WERI-Rb-1 (cell line): ENCODE data around the gene CCDC124.
"Not testable (repeated sequence)": the region's sequence is repeated elsewhere in the genome, so short reads cannot be mapped to it uniquely, and the experiment has no call there.

Experiments used
- DNase-seq: peaks from one replicate; pipeline ENCODE4 v3.0.0-alpha.2; 2020
- H3K27ac ChIP-seq: fragments of 250-450 bp; sonication (Bioruptor Pico); 2 replicates; pipeline ENCODE4 v1.5.1; 2020; ENCODE audit warnings: mild to moderate bottlenecking, moderate library complexity
- H3K27me3 ChIP-seq: fragments of 250-450 bp; sonication (Bioruptor Pico); 2 replicates; pipeline ENCODE4 v1.5.1; 2021; ENCODE audit warnings: mild to moderate bottlenecking, low read depth, moderate library complexity; ENCODE audit not compliant: insufficient read depth, severe bottlenecking
- H3K36me3 ChIP-seq: fragments of 250-450 bp; sonication (Bioruptor Pico); 2 replicates; pipeline ENCODE4 v1.5.1; 2020; ENCODE audit warnings: mild to moderate bottlenecking, moderate library complexity
- H3K4me3 ChIP-seq: 2 replicates; pipeline ENCODE4 v1.5.1; 2011; ENCODE audit warnings: low read depth, mild to moderate bottlenecking, control low read depth, low read length
- H3K9me3 ChIP-seq: fragments of 250-450 bp; sonication (Bioruptor Pico); 2 replicates; pipeline ENCODE4 v1.5.1; 2021; ENCODE audit warnings: mild to moderate bottlenecking, moderate library complexity; ENCODE audit not compliant: severe bottlenecking
- TF ChIP-seq, protein P1 (sequence below): IDR thresholded peaks from 2 replicates; pipeline ENCODE4 v1.5.1; 2011; ENCODE audit warnings: low read depth, mild to moderate bottlenecking, control low read depth, inconsistent platforms, low read length

The CCDC124 gene

DNA sequence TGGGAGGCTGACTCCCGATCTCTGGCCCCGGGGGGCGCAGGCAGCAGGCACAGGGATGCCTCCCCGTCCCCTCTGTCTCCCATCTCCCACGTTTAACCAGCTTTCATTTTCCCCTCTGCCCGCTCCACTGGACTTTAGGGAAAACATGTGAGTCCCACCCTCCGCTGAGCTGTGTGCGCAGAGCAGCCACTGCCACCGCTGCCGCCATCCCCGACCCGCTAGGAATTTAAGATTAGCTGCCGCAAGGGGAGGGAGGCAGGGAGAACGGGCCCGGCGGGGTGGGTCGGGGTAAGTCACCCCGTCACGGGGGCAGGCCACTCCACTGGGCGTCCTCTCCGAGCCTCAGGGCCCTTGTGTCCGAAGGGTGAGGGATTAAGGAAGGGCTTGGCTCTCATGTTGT lies 49.6 kb downstream of the CCDC124 start:
- peaks cover 58% of the 10 kb centered on the region for H3K36me3 ChIP-seq
- H3K27me3 ChIP-seq = no peaks in the 10 kb centered on the region
- no peaks in the 10 kb centered on the region for H3K9me3 ChIP-seq
- H3K27ac ChIP-seq = no peak overlapping the region
- TF ChIP-seq, protein P1, sequence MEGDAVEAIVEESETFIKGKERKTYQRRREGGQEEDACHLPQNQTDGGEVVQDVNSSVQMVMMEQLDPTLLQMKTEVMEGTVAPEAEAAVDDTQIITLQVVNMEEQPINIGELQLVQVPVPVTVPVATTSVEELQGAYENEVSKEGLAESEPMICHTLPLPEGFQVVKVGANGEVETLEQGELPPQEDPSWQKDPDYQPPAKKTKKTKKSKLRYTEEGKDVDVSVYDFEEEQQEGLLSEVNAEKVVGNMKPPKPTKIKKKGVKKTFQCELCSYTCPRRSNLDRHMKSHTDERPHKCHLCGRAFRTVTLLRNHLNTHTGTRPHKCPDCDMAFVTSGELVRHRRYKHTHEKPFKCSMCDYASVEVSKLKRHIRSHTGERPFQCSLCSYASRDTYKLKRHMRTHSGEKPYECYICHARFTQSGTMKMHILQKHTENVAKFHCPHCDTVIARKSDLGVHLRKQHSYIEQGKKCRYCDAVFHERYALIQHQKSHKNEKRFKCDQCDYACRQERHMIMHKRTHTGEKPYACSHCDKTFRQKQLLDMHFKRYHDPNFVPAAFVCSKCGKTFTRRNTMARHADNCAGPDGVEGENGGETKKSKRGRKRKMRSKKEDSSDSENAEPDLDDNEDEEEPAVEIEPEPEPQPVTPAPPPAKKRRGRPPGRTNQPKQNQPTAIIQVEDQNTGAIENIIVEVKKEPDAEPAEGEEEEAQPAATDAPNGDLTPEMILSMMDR = no peak
- no peak for DNase-seq
- no peak overlapping the region for H3K4me3 ChIP-seq

DNA sequence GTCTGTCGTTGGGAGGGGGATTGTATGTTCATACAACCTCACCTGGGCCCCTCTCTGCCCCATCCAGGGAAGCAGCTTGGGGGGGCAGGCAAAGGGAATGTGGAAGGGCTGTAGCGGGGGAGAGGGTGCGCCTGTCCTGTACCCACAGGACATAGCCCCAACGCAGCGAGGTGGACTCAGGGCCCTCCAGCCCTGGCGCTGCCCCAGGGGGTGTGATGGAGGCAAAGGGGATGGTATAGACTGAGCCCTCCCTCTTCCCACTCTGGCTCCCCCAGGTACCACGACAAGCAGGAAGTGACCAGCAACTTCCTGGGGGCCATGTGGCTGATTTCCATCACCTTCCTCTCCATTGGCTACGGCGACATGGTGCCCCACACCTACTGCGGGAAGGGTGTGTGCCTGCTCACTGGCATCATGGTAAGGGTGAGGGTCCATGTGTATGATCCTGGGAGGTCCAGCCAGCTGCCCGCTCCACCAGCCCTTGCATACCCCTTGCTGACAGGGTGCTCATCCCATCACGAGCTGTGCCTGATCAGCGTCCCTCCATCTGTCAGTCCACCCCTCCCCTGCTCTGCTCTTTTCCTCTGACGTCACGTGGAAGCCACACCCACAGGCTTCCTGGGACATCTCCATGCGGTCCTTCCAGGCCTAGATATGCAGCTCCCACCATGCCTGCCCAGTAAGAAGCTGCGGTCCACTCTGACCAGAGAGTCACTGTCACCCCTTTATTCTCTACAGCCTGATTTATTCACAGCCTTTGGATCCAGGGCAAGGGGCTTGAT lies 52.4 kb downstream of the CCDC124 start:
- TF ChIP-seq, protein P1 = no peak
- Histone ChIP-seq H3K36me3 (peaks cover 71% of the 10 kb centered on the region), H3K4me3 (no peak overlapping the region), H3K27me3 (no peaks in the 10 kb centered on the region), H3K27ac (no peak overlapping the region), H3K9me3 (no peaks in the 10 kb centered on the region)
- no peak for DNase-seq

DNA sequence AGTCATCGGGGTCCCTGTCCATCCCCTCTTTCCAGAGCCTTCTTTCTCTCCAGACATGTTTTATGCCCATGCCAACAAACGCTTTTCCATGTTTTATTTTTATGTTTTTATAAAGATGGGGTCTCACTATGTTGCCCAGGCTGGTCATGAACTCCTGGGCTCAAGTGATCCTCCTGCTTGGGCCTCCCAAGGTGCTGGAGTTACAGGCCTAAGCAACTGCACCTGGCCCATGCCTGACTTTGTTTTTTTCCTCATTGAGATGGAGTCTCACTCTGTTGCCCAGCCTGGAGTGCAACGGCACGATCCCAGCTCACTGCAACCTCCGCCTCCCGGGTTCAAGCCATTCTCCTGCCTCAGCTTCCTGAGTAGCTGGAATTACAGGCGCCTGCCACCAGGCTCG lies 53.8 kb downstream of the CCDC124 start:
- H3K36me3 ChIP-seq = peaks cover 68% of the 10 kb centered on the region
- H3K4me3 ChIP-seq, H3K27me3 ChIP-seq, H3K27ac ChIP-seq, DNase-seq, H3K9me3 ChIP-seq: not testable (repeated sequence)

DNA sequence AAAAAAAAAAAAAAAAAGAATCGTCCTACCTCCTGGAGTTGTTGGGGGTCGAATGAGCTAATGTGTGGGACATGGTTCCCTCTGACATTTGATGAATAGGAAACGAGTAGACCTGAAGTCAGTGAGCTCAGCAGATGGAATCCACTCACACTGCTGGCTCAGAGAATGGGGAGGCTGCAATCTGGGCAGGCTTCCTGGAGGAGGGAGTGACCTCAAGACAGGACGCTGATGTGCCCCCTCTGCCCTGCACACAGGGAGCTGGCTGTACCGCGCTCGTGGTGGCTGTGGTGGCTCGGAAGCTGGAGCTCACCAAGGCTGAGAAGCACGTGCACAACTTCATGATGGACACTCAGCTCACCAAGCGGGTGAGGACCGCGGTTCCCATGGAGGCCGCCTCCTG lies 55.3 kb downstream of the CCDC124 start:
- Histone ChIP-seq H3K27ac (no peak overlapping the region), H3K9me3 (no peaks in the 10 kb centered on the region), H3K4me3 (no peak overlapping the region), H3K27me3 (no peaks in the 10 kb centered on the region), H3K36me3 (peaks cover 67% of the 10 kb centered on the region)
- no peak for DNase-seq
- TF ChIP-seq, protein P1 = no peak

DNA sequence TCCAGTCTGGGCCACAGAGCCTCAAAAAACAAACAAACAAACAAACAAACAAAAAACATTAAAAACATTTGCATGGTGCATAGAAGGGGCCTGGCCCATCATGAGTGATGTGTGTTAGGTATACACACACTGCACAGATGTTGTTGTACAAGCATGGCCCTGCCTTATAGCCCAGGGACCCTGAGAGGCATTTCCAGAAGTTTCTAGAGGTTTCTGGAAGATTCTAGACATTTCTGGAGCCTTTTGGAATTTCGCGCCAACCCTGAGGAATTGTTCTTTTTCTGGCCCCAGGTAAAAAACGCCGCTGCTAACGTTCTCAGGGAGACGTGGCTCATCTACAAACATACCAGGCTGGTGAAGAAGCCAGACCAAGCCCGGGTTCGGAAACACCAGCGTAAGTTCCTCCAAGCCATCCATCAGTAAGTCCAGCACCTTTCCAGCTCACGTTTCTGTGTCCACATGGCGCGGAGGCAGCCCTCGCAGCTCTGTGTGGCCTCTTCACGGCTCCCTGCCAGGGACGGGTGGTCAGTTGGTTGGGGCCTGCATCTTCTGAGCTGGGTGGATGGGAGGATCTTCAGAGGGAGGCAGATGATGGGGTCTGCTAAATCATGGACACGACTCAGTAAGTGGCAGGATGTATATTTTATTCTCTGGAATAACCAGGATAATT lies 56.7 kb downstream of the CCDC124 start:
- no peak overlapping the region for H3K4me3 ChIP-seq
- TF ChIP-seq, protein P1 = no peak
- H3K36me3 ChIP-seq = peaks cover 72% of the 10 kb centered on the region
- H3K27ac ChIP-seq = no peak overlapping the region
- DNase-seq = no peak
- no peaks in the 10 kb centered on the region for H3K27me3 ChIP-seq
- no peaks in the 10 kb centered on the region for H3K9me3 ChIP-seq

GRCh38 chr19:17993076-17993813 lies 60.4 kb downstream of the CCDC124 start:
- TF ChIP-seq, protein P1 = no peak

More at GRCh38 chr19:17993076-17993813, 60.4 kb downstream of the CCDC124 start:
- Histone ChIP-seq H3K36me3 (peaks cover 69% of the 10 kb centered on the region), H3K4me3 (no peak overlapping the region), H3K9me3 (no peaks in the 10 kb centered on the region), H3K27me3 (no peaks in the 10 kb centered on the region), H3K27ac (peak overlapping the region; percentile 40; the same call in 1 of the 2 replicates)
- DNase-seq = no peak
